Karpas-422 (cell line): ENCODE measurements around the gene CHST3. TPM values are rescaled to one million over a fixed set of nuclear protein-coding genes. Genes with fewer than 3 reads are reported as not detected.

Experiments
- DNase-seq: peaks from one replicate; pipeline ENCODE4 v3.0.0-alpha.2; 2015
- H2AFZ ChIP-seq: fragments of 200-600 bp; sonication (generic); 2 replicates; pipeline ENCODE4 v1.6.1; 2014; ENCODE audit warnings: antibody characterized with exemption, low read length, mixed read lengths
- H3K27ac ChIP-seq: fragments of 200-600 bp; sonication (generic); 2 replicates; pipeline ENCODE4 v1.5.1; 2014; ENCODE audit warnings: mild to moderate bottlenecking, low read length, moderate library complexity
- H3K27me3 ChIP-seq: fragments of 200-600 bp; sonication (generic); 2 replicates; pipeline ENCODE4 v1.6.1; 2014; ENCODE audit warnings: low read length, mixed read lengths
- H3K36me3 ChIP-seq: fragments of 200-600 bp; sonication (generic); 2 replicates; pipeline ENCODE4 v1.6.1; 2014; ENCODE audit warnings: low read length, mixed read lengths; ENCODE audit not compliant: insufficient read depth
- H3K4me1 ChIP-seq: fragments of 200-600 bp; sonication (generic); 2 replicates; pipeline ENCODE4 v1.6.1; 2014; ENCODE audit warnings: mild to moderate bottlenecking, low read length, mixed read lengths
- H3K4me2 ChIP-seq: fragments of 200-600 bp; sonication (generic); 2 replicates; pipeline ENCODE4 v1.6.1; 2014; ENCODE audit warnings: low read length, low read depth, mild to moderate bottlenecking; ENCODE audit not compliant: poor library complexity, severe bottlenecking
- H3K4me3 ChIP-seq: fragments of 200-600 bp; sonication (generic); 2 replicates; pipeline ENCODE4 v1.5.1; 2014; ENCODE audit warnings: mild to moderate bottlenecking, antibody characterized with exemption, low read length, mixed read lengths
- H3K79me2 ChIP-seq: fragments of 200-600 bp; sonication (generic); 2 replicates; pipeline ENCODE4 v1.6.1; 2014; ENCODE audit warnings: mild to moderate bottlenecking, low read length, mixed read lengths
- H3K9ac ChIP-seq: fragments of 200-600 bp; sonication (generic); 2 replicates; pipeline ENCODE4 v1.6.0; 2014; ENCODE audit warnings: low read length
- H3K9me2 ChIP-seq: fragments of 200-600 bp; sonication (generic), shearing (Covaris generic); replicated peaks from 2 replicates; pipeline ENCODE4 v1.6.0; 2014; ENCODE audit warnings: mild to moderate bottlenecking, low read length, moderate library complexity; ENCODE audit not compliant: insufficient read depth
- H3K9me3 ChIP-seq: fragments of 300-700, 200-600 bp; sonication (generic); 2 replicates; pipeline ENCODE4 v1.6.1; 2014; ENCODE audit warnings: low read length, mixed read lengths
- H4K20me1 ChIP-seq: fragments of 200-600 bp; sonication (generic); 2 replicates; pipeline ENCODE4 v1.6.1; 2014; ENCODE audit warnings: mild to moderate bottlenecking, antibody characterized with exemption, low read length, low read depth; ENCODE audit not compliant: insufficient read depth
- total RNA-seq: library from RNA; depleted of rRNA; stranded (reverse); fragments of >200 nt; shearing (Covaris generic); gene quantifications from 2 replicates; pipeline ENCODE4 v1.2.3, GENCODE V29; 2014; ENCODE audit warnings: low replicate concordance

CHST3 gene
- total RNA-seq, 1 experiment from 2014 or later = not detected

DNA sequence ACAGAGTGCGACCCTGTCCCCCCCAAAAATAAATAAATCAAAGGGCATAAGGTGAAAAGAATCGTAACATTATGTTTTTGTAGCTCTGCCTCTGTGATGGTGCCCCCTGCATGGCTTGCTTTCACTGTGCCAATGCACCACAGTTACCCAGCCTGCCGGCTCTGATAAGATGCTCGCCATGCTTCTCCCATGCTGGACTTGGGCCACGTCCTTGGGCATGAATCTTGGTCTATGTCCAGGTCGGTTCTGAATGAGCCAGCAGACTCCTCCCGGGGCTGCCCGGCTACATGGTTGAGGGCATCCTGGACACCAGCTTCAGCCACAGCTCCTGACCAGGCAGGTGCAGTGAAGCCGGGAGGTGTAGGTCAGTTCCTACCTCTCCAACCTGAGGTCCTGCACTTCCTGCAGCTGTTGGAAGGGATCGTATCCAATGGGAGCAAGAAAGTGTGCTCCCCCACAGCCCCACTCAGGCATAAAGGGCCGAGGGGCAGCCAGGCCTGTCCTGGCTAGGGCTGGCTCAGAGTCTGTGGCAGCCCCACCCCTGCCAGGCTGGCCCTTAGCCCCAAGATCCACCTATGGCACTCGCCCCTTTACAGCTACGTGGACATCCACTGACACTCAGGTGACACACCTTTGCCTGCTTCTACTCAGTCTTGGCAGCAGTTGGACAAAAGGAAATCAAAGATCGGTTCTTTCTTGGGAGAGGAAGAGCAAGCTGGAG, 34.1 kb downstream of the CHST3 start:
- Histone ChIP-seq H2AFZ (no peak overlapping the region), H4K20me1 (no peaks in the 10 kb centered on the region), H3K27ac (no peak overlapping the region), H3K27me3 (no peaks in the 10 kb centered on the region), H3K79me2 (no peaks in the 10 kb centered on the region), H3K4me2 (no peak overlapping the region), H3K9me2 (no peaks in the 10 kb centered on the region), H3K4me3 (no peak overlapping the region), H3K36me3 (no peaks in the 10 kb centered on the region), H3K4me1 (no peaks in the 10 kb centered on the region), H3K9me3 (no peaks in the 10 kb centered on the region), H3K9ac (no peak overlapping the region)
- DNase-seq = no peak

DNA sequence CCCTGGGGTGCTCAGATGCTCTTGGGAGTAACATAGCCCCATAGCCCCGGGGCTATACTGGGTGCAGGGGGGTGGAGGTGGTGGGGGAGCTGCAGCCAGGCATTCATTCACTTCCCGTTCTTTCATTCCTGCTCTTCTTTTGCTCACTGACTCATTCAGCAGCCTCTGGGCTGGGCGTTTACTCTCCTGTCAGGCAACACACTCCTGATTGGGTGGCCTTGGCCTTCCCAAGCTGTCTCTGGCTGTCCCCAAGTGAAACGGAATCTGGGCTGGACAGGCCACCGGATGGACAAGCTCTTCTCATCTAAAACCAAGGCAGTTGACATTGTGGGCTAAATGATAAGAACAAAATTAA, 34.6 kb downstream of the CHST3 start:
- H3K27ac ChIP-seq = no peak overlapping the region
- H3K79me2 ChIP-seq = no peaks in the 10 kb centered on the region
- H3K9ac ChIP-seq = no peak overlapping the region
- no peaks in the 10 kb centered on the region for H4K20me1 ChIP-seq
- no peak overlapping the region for H2AFZ ChIP-seq
- no peak for DNase-seq
- H3K4me2 ChIP-seq = no peak overlapping the region
- no peak overlapping the region for H3K4me3 ChIP-seq
- H3K4me1 ChIP-seq = no peaks in the 10 kb centered on the region
- no peaks in the 10 kb centered on the region for H3K36me3 ChIP-seq
- H3K9me2 ChIP-seq = no peaks in the 10 kb centered on the region
- no peaks in the 10 kb centered on the region for H3K9me3 ChIP-seq
- no peaks in the 10 kb centered on the region for H3K27me3 ChIP-seq

DNA sequence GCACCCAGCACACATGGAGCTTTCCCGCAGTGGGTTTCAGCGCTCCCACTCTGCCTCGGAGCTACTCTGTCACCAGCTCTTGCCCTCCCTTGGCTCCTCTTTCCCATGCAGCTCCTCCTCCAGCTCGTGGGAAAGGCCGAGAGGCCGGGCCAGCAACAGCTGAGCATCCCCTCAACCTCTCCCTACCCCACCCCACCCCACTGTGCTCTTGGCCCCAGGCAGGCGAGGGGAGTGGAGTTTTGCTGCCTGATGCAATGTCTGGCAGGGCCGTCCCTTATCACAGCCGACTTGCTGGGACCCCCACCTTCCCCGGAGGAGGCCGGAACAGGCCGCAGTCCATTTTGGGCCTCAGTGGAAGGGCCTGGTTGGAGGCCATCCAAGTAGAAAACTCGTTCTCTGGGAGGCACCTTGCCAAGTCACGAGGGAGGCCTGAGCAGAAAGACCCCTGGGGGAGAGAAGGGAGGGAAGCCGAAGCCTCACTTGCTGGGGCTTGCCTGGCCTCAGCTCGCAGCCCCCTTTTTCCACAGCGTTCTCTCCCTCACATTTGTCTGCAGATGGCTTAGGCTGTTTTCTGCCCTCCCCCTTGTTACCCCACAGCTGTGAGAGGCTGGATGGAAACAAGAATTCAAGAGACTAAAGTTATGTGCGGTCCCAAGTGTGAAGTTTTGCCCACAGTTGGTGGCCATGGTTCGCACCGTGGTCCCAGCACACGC, 35.3 kb downstream of the CHST3 start:
- H3K27ac ChIP-seq = no peak overlapping the region
- no peaks in the 10 kb centered on the region for H3K27me3 ChIP-seq
- H3K4me1 ChIP-seq = no peaks in the 10 kb centered on the region
- no peak overlapping the region for H3K9ac ChIP-seq
- no peaks in the 10 kb centered on the region for H3K79me2 ChIP-seq
- H3K4me3 ChIP-seq = no peak overlapping the region
- H3K4me2 ChIP-seq = no peak overlapping the region
- no peaks in the 10 kb centered on the region for H3K9me2 ChIP-seq
- H2AFZ ChIP-seq = no peak overlapping the region
- no peaks in the 10 kb centered on the region for H3K9me3 ChIP-seq
- H4K20me1 ChIP-seq = no peaks in the 10 kb centered on the region
- DNase-seq = no peak
- H3K36me3 ChIP-seq = no peaks in the 10 kb centered on the region

- no peak overlapping the region for H2AFZ ChIP-seq
- no peaks in the 10 kb centered on the region for H3K9me3 ChIP-seq
- H3K27me3 ChIP-seq = no peaks in the 10 kb centered on the region
- no peaks in the 10 kb centered on the region for H3K79me2 ChIP-seq
- no peak overlapping the region for H3K4me3 ChIP-seq
- H3K4me2 ChIP-seq = no peak overlapping the region
- H3K9me2 ChIP-seq = no peaks in the 10 kb centered on the region
- H3K4me1 ChIP-seq = no peaks in the 10 kb centered on the region
- H4K20me1 ChIP-seq = no peaks in the 10 kb centered on the region
- no peak overlapping the region for H3K9ac ChIP-seq
- no peak for DNase-seq
- no peak overlapping the region for H3K27ac ChIP-seq
- H3K36me3 ChIP-seq = no peaks in the 10 kb centered on the region
Observed at GRCh38 chr10:72000073-72001032, 36.2 kb downstream of the CHST3 start.

- no peak overlapping the region for H3K4me2 ChIP-seq
- H3K36me3 ChIP-seq = no peaks in the 10 kb centered on the region
- no peaks in the 10 kb centered on the region for H4K20me1 ChIP-seq
- H3K27ac ChIP-seq = no peak overlapping the region
- no peaks in the 10 kb centered on the region for H3K9me3 ChIP-seq
- H3K9me2 ChIP-seq = no peaks in the 10 kb centered on the region
- H3K4me3 ChIP-seq = no peak overlapping the region
- H3K4me1 ChIP-seq = no peaks in the 10 kb centered on the region
- H3K9ac ChIP-seq = no peak overlapping the region
- no peaks in the 10 kb centered on the region for H3K27me3 ChIP-seq
- no peaks in the 10 kb centered on the region for H3K79me2 ChIP-seq
- H2AFZ ChIP-seq = no peak overlapping the region
- no peak for DNase-seq
Observed at GRCh38 chr10:72001033-72001395, 36.8 kb downstream of the CHST3 start.

GRCh38 chr10:72002354-72003295, 38.4 kb downstream of the CHST3 start:
- no peaks in the 10 kb centered on the region for H3K27me3 ChIP-seq
- H3K9ac ChIP-seq = no peak overlapping the region
- no peak overlapping the region for H3K27ac ChIP-seq

GRCh38 chr10:72006026-72006425, 41.8 kb downstream of the CHST3 start:
- no peak overlapping the region for H3K9ac ChIP-seq
- no peak overlapping the region for H2AFZ ChIP-seq
- no peaks in the 10 kb centered on the region for H3K9me3 ChIP-seq
- H3K4me3 ChIP-seq = no peak overlapping the region
- H3K9me2 ChIP-seq = no peaks in the 10 kb centered on the region
- H3K27ac ChIP-seq = no peak overlapping the region
- DNase-seq = no peak
- H4K20me1 ChIP-seq = no peaks in the 10 kb centered on the region
- H3K4me2 ChIP-seq = no peak overlapping the region
- no peaks in the 10 kb centered on the region for H3K36me3 ChIP-seq
- H3K79me2 ChIP-seq = no peaks in the 10 kb centered on the region
- no peaks in the 10 kb centered on the region for H3K4me1 ChIP-seq
- H3K27me3 ChIP-seq = no peaks in the 10 kb centered on the region

More at GRCh38 chr10:72002354-72003295, 38.4 kb downstream of the CHST3 start:
- Histone ChIP-seq H3K9me3 (no peaks in the 10 kb centered on the region), H3K36me3 (no peaks in the 10 kb centered on the region), H3K79me2 (no peaks in the 10 kb centered on the region), H3K9me2 (no peaks in the 10 kb centered on the region), H3K4me1 (no peaks in the 10 kb centered on the region), H2AFZ (no peak overlapping the region), H4K20me1 (no peaks in the 10 kb centered on the region), H3K4me3 (no peak overlapping the region), H3K4me2 (no peak overlapping the region)
- DNase-seq = no peak
